Right cardiac atrium (tissue), 5 donors: Measurements from ENCODE around the gene MYO18B. TPM values are rescaled to one million over a fixed set of nuclear protein-coding genes. Genes with fewer than 3 reads are reported as not detected.

Experiments
- ATAC-seq, 2 donors: fragments of 200-7000 bp; cut with Tn5 transposase; one replicate each; pipeline versions ENCODE4 v1.8.0 to v1.9.1; 2020; ENCODE audit warnings: moderate library complexity in 2 of 2, mild to moderate bottlenecking in 1 of 2
- DNase-seq, 3 donors: peaks; one replicate each; pipeline ENCODE4 v3.0.0-alpha.2; 2020
- H3K27ac ChIP-seq: one replicate; pipeline ENCODE4 v1.5.1; 2013; ENCODE audit warnings: mild to moderate bottlenecking, low read length, control low read depth, moderate library complexity
- H3K27me3 ChIP-seq: one replicate; pipeline ENCODE4 v1.6.1; 2013; ENCODE audit not compliant: control insufficient read depth, insufficient read depth
- H3K4me1 ChIP-seq: one replicate; pipeline ENCODE4 v1.6.1; 2013; ENCODE audit warnings: low read length; ENCODE audit not compliant: control insufficient read depth, insufficient read depth
- H3K4me3 ChIP-seq: one replicate; pipeline ENCODE4 v1.5.1; 2013; ENCODE audit warnings: low read length, control low read depth
- H3K9me3 ChIP-seq: one replicate; pipeline ENCODE4 v1.6.1; 2013; ENCODE audit warnings: low read length; ENCODE audit not compliant: control insufficient read depth
- WGBS: extraction: QIAGEN DNeasy Blood & Tissue Kit; methylation state at CpG from one replicate; pipeline ENCODE4 v1.1.7; 2013; 5-methylcytosine and 5-hydroxymethylcytosine counted together
- intact Hi-C, 4 donors: fragments of 100-400 bp; cut with DNase I; formaldehyde crosslinking; loops; one replicate each; pipeline versions ENCODE4 v1.11.0 to v1.14.0; 2022 to 2023
- polyA plus RNA-seq: library from polyadenylated mRNA; stranded (reverse); fragments of 200-250 nt; gene quantifications from one replicate; pipeline ENCODE4 v1.2.3, GENCODE V29; 2013
- total RNA-seq, 4 donors: library from RNA; stranded (reverse); fragmentation: NEBNext Ultra II Directional; extraction: Animal tissue kit (Norgen Biotek cat#: 25700); gene quantifications; one replicate each; pipeline ENCODE4 v1.2.1, GENCODE V29; 2021
- donor health status: healthy with polysubstance abuse.
- donor health status: DM: no; HTN: yes; CAD: no.
- donor health status: DM: no; HTN: no; CAD: no.
- donor health status: DM: no; HTN: yes; CAD: no; lungs with severe emphysema.
- donor health status: DM: yes; HTN: yes; CAD: no.

MYO18B gene
- total and polyA plus RNA-seq, 5 donors = 74.5 to 184 (median 121) TPM

GRCh38 chr22:26056455-26057200 lies 314.6 kb downstream of the MYO18B start:
- no peaks in the 10 kb centered on the region for H3K4me1 ChIP-seq
- WGBS = 66% methylated on average over 12 of the region's 12 CpGs
- ATAC-seq = no peak
- H3K9me3 ChIP-seq = no peaks in the 10 kb centered on the region
- no peak for DNase-seq
- H3K27me3 ChIP-seq = no peaks in the 10 kb centered on the region
- intact Hi-C loops = no loop called here
- no peak overlapping the region for H3K27ac ChIP-seq
- H3K4me3 ChIP-seq = no peak overlapping the region

GRCh38 chr22:26057731-26058130 lies 315.7 kb downstream of the MYO18B start:
- ATAC-seq (no peak), DNase-seq (no peak)

GRCh38 chr22:26064048-26064447 lies 322.1 kb downstream of the MYO18B start:
- no peak overlapping the region for H3K4me3 ChIP-seq
- H3K27ac ChIP-seq = no peak overlapping the region
- no peak for DNase-seq
- 82% methylated on average over 2 of the region's 2 CpGs for WGBS
- ATAC-seq = no peak
- H3K9me3 ChIP-seq = no peaks in the 10 kb centered on the region
- no peaks in the 10 kb centered on the region for H3K27me3 ChIP-seq
- peaks cover 3% of the 10 kb centered on the region for H3K4me1 ChIP-seq
- intact Hi-C loops = no loop called here

More at GRCh38 chr22:26057731-26058130, 315.7 kb downstream of the MYO18B start:
- Histone ChIP-seq H3K4me3 (no peak overlapping the region), H3K4me1 (no peaks in the 10 kb centered on the region), H3K9me3 (no peaks in the 10 kb centered on the region), H3K27ac (no peak overlapping the region), H3K27me3 (no peaks in the 10 kb centered on the region)
- intact Hi-C loops = no loop called here

GRCh38 chr22:26065847-26066246 lies 323.9 kb downstream of the MYO18B start:
- no peak overlapping the region for H3K4me3 ChIP-seq
- H3K27me3 ChIP-seq = no peaks in the 10 kb centered on the region
- DNase-seq (no peak), ATAC-seq (no peak)
- peaks cover 3% of the 10 kb centered on the region for H3K4me1 ChIP-seq
- no peak overlapping the region for H3K27ac ChIP-seq
- 36% methylated on average over 2 of the region's 2 CpGs for WGBS
- H3K9me3 ChIP-seq = no peaks in the 10 kb centered on the region
- intact Hi-C loops = no loop called here

- Histone ChIP-seq H3K27me3 (no peaks in the 10 kb centered on the region), H3K27ac (no peak overlapping the region), H3K9me3 (no peaks in the 10 kb centered on the region), H3K4me1 (peaks cover 3% of the 10 kb centered on the region), H3K4me3 (no peak overlapping the region)
- intact Hi-C loops = no loop called here
- ATAC-seq = no peak
- WGBS = 6% methylated on average over 6 of the region's 6 CpGs
- DNase-seq = no peak
Observed at GRCh38 chr22:26066534-26066933, 324.5 kb downstream of the MYO18B start.

- Histone ChIP-seq H3K4me3 (no peak overlapping the region), H3K27me3 (no peaks in the 10 kb centered on the region), H3K4me1 (peaks cover 3% of the 10 kb centered on the region), H3K27ac (no peak overlapping the region), H3K9me3 (no peaks in the 10 kb centered on the region)
- intact Hi-C loops = no loop called here
- WGBS = 43% methylated on average over 3 of the region's 3 CpGs
- ATAC-seq (no peak), DNase-seq (no peak)
Observed at GRCh38 chr22:26068571-26068970, 326.6 kb downstream of the MYO18B start.

GRCh38 chr22:26072621-26073020 lies 330.6 kb downstream of the MYO18B start:
- H3K4me1 ChIP-seq = no peaks in the 10 kb centered on the region
- 77% methylated on average over 3 of the region's 3 CpGs for WGBS
- no peaks in the 10 kb centered on the region for H3K9me3 ChIP-seq
- no peak overlapping the region for H3K27ac ChIP-seq
- no peaks in the 10 kb centered on the region for H3K27me3 ChIP-seq
- no peak overlapping the region for H3K4me3 ChIP-seq
- DNase-seq (no peak), ATAC-seq (no peak)
- intact Hi-C loops = loop anchor here in 1 of 4 donors (10.0 kb wide), 1 partner anchor 252 kb away; no protein-coding TSS in a partner anchor

- ATAC-seq = no peak
- 64% methylated on average over 1 of the region's 1 CpG for whole genome bisulfite sequencing
- no peaks in the 10 kb centered on the region for H3K27me3 ChIP-seq
- H3K4me1 ChIP-seq = no peaks in the 10 kb centered on the region
- no peak overlapping the region for H3K4me3 ChIP-seq
- intact Hi-C loops = loop anchor here in 1 of 4 donors (10.0 kb wide), 1 partner anchor 250 kb away; no protein-coding TSS in a partner anchor
- H3K27ac ChIP-seq = no peak overlapping the region
- no peaks in the 10 kb centered on the region for H3K9me3 ChIP-seq
- no peak for DNase-seq
Observed at GRCh38 chr22:26075251-26075650, 333.3 kb downstream of the MYO18B start.

- no peaks in the 10 kb centered on the region for H3K4me1 ChIP-seq
- no peak for DNase-seq
- WGBS = 55% methylated on average over 4 of the region's 4 CpGs
- no peak for ATAC-seq
- intact Hi-C loops = loop anchor here in 1 of 4 donors (10.0 kb wide), 1 partner anchor 246 kb away; no protein-coding TSS in a partner anchor
- no peaks in the 10 kb centered on the region for H3K27me3 ChIP-seq
- H3K9me3 ChIP-seq = no peaks in the 10 kb centered on the region
- H3K4me3 ChIP-seq = no peak overlapping the region
- H3K27ac ChIP-seq = no peak overlapping the region
Observed at GRCh38 chr22:26079009-26079408, 337.0 kb downstream of the MYO18B start.

Other genes with a start within 250 kb of the MYO18B start
- 10 to 100 TPM; 11.0 to 18.7 (median 13.2) TPM for gene GRK3, start 177.5 kb upstream of the MYO18B start, total RNA-seq
- gene GRK3, start 177.5 kb upstream of the MYO18B start, polyA plus RNA-seq = 5.4 TPM